ENCODE results near the gene AR. TPM values are rescaled to one million over a fixed set of nuclear protein-coding genes. Genes with fewer than 3 reads are reported as not detected.

AR gene
- total RNA-seq, 1 experiment from 2014 or later: 0.05 TPM

DNA sequence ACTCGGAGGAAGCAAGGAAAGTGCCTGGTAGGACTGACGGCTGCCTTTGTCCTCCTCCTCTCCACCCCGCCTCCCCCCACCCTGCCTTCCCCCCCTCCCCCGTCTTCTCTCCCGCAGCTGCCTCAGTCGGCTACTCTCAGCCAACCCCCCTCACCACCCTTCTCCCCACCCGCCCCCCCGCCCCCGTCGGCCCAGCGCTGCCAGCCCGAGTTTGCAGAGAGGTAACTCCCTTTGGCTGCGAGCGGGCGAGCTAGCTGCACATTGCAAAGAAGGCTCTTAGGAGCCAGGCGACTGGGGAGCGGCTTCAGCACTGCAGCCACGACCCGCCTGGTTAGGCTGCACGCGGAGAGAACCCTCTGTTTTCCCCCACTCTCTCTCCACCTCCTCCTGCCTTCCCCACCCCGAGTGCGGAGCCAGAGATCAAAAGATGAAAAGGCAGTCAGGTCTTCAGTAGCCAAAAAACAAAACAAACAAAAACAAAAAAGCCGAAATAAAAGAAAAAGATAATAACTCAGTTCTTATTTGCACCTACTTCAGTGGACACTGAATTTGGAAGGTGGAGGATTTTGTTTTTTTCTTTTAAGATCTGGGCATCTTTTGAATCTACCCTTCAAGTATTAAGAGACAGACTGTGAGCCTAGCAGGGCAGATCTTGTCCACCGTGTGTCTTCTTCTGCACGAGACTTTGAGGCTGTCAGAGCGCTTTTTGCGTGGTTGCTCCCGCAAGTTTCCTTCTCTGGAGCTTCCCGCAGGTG lies 637 bp downstream of the AR start:
- BruUV-seq (replicated peaks): no TSS peak
- TF ChIP-seq, protein P1, sequence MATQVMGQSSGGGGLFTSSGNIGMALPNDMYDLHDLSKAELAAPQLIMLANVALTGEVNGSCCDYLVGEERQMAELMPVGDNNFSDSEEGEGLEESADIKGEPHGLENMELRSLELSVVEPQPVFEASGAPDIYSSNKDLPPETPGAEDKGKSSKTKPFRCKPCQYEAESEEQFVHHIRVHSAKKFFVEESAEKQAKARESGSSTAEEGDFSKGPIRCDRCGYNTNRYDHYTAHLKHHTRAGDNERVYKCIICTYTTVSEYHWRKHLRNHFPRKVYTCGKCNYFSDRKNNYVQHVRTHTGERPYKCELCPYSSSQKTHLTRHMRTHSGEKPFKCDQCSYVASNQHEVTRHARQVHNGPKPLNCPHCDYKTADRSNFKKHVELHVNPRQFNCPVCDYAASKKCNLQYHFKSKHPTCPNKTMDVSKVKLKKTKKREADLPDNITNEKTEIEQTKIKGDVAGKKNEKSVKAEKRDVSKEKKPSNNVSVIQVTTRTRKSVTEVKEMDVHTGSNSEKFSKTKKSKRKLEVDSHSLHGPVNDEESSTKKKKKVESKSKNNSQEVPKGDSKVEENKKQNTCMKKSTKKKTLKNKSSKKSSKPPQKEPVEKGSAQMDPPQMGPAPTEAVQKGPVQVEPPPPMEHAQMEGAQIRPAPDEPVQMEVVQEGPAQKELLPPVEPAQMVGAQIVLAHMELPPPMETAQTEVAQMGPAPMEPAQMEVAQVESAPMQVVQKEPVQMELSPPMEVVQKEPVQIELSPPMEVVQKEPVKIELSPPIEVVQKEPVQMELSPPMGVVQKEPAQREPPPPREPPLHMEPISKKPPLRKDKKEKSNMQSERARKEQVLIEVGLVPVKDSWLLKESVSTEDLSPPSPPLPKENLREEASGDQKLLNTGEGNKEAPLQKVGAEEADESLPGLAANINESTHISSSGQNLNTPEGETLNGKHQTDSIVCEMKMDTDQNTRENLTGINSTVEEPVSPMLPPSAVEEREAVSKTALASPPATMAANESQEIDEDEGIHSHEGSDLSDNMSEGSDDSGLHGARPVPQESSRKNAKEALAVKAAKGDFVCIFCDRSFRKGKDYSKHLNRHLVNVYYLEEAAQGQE (IDR thresholded peaks at IDR 0.05; ENCODE audit: insufficient read depth in 1 of 2, low read depth in 2 of 2, low read length in 1 of 2): no peak
- TF ChIP-seq TCF7L2 (IDR thresholded peaks at IDR 0.05; ENCODE audit: low read depth, low read length) (no peak), POLR2AphosphoS5 (IDR thresholded peaks at IDR 0.05; ENCODE audit: low read depth, low read length) (no peak), SIN3A (IDR thresholded peaks at IDR 0.05; ENCODE audit: borderline replicate concordance, insufficient read depth, low read depth, low read length) (no peak)
- TF ChIP-seq, protein P2, sequence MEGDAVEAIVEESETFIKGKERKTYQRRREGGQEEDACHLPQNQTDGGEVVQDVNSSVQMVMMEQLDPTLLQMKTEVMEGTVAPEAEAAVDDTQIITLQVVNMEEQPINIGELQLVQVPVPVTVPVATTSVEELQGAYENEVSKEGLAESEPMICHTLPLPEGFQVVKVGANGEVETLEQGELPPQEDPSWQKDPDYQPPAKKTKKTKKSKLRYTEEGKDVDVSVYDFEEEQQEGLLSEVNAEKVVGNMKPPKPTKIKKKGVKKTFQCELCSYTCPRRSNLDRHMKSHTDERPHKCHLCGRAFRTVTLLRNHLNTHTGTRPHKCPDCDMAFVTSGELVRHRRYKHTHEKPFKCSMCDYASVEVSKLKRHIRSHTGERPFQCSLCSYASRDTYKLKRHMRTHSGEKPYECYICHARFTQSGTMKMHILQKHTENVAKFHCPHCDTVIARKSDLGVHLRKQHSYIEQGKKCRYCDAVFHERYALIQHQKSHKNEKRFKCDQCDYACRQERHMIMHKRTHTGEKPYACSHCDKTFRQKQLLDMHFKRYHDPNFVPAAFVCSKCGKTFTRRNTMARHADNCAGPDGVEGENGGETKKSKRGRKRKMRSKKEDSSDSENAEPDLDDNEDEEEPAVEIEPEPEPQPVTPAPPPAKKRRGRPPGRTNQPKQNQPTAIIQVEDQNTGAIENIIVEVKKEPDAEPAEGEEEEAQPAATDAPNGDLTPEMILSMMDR (IDR thresholded peaks at IDR 0.05): no peak
- no peaks in the 10 kb centered on the region for H3K36me3 ChIP-seq (ENCODE audit: control insufficient read depth, insufficient read depth, low read length)
- no peak for DNase-seq (ENCODE audit: low read depth, low spot score)
- no peak overlapping the region for H3K27ac ChIP-seq (ENCODE audit: low read length)
- H3K4me1 ChIP-seq (ENCODE audit: control insufficient read depth, insufficient read depth, low read length): no peaks in the 10 kb centered on the region
- ChIA-PET CTCF (no interaction called here), POLR2A (no interaction called here)
- no peak for ATAC-seq
- intact Hi-C loops (cut with micrococcal nuclease; ENCODE audit: unreplicated experiment) (no loop called here), in situ Hi-C loops (cut with HindIII; ENCODE audit: low pct_unique_long_range_greater_than_20kb, low sequenced_read_pairs) (no loop called here)
- H3K9me3 ChIP-seq (ENCODE audit: control insufficient read depth, insufficient read depth, low read depth, low read length): no peaks in the 10 kb centered on the region
- peaks cover 2% of the 10 kb centered on the region; the same call in 1 of the 2 replicates for H3K27me3 ChIP-seq (ENCODE audit: control insufficient read depth, insufficient read depth, low read length)
- H3K4me3 ChIP-seq (ENCODE audit: low read depth in 2 of 2, low read length in 2 of 2): no peak overlapping the region

DNA sequence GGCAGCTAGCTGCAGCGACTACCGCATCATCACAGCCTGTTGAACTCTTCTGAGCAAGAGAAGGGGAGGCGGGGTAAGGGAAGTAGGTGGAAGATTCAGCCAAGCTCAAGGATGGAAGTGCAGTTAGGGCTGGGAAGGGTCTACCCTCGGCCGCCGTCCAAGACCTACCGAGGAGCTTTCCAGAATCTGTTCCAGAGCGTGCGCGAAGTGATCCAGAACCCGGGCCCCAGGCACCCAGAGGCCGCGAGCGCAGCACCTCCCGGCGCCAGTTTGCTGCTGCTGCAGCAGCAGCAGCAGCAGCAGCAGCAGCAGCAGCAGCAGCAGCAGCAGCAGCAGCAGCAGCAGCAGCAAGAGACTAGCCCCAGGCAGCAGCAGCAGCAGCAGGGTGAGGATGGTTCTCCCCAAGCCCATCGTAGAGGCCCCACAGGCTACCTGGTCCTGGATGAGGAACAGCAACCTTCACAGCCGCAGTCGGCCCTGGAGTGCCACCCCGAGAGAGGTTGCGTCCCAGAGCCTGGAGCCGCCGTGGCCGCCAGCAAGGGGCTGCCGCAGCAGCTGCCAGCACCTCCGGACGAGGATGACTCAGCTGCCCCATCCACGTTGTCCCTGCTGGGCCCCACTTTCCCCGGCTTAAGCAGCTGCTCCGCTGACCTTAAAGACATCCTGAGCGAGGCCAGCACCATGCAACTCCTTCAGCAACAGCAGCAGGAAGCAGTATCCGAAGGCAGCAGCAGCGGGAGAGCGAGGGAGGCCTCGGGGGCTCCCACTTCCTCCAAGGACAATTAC lies 1.4 kb downstream of the AR start:
- no peak for DNase-seq (ENCODE audit: low read depth, low spot score)
- ChIA-PET POLR2A (no interaction called here), CTCF (no interaction called here)
- Histone ChIP-seq H3K27me3 (ENCODE audit: control insufficient read depth, insufficient read depth, low read length) (peaks cover 2% of the 10 kb centered on the region; the same call in 1 of the 2 replicates), H3K9me3 (ENCODE audit: control insufficient read depth, insufficient read depth, low read depth, low read length) (no peaks in the 10 kb centered on the region), H3K27ac (ENCODE audit: low read length) (no peak overlapping the region), H3K4me1 (ENCODE audit: control insufficient read depth, insufficient read depth, low read length) (no peaks in the 10 kb centered on the region), H3K36me3 (ENCODE audit: control insufficient read depth, insufficient read depth, low read length) (no peaks in the 10 kb centered on the region), H3K4me3 (ENCODE audit: low read depth in 2 of 2, low read length in 2 of 2) (no peak overlapping the region)
- BruUV-seq (replicated peaks): no TSS peak
- intact Hi-C loops (cut with micrococcal nuclease; ENCODE audit: unreplicated experiment) (no loop called here), in situ Hi-C loops (cut with HindIII; ENCODE audit: low pct_unique_long_range_greater_than_20kb, low sequenced_read_pairs) (no loop called here)
- ATAC-seq: no peak
- TF ChIP-seq TCF7L2 (IDR thresholded peaks at IDR 0.05; ENCODE audit: low read depth, low read length) (no peak), POLR2AphosphoS5 (IDR thresholded peaks at IDR 0.05; ENCODE audit: low read depth, low read length) (no peak), SIN3A (IDR thresholded peaks at IDR 0.05; ENCODE audit: borderline replicate concordance, insufficient read depth, low read depth, low read length) (no peak)
- TF ChIP-seq, protein P2 (IDR thresholded peaks at IDR 0.05): no peak

All from Panc1 (cell line).